MCF 10A (cell line): Measurements from ENCODE around the gene GSTA5. TPM values are rescaled to one million over a fixed set of nuclear protein-coding genes. Genes with fewer than 3 reads are reported as not detected.

Experiments used
- BruUV-seq: library from RNA; stranded (reverse); fragments of 400-500 nt; replicated peaks from 2 replicates; lab custom pipeline; 2021; lab: Mats Ljungman, UMichigan
- CTCF ChIA-PET: fragments of 300-600 bp; sonication (Branson Sonifier 250); formaldehyde crosslinking; extraction: SDS; loops from one replicate; lab custom pipeline; 2021; ENCODE audit warnings: antibody characterized with exemption, inconsistent platforms; lab: Yijun Ruan, JAX
- POLR2A ChIA-PET: fragments of 300-600, 350-650 bp; sonication (Branson Sonifier 250); formaldehyde crosslinking; extraction: SDS; loops from one replicate; lab custom pipeline; 2020; ENCODE audit warnings: antibody characterized with exemption, inconsistent platforms; lab: Yijun Ruan, JAX
- DNase-seq: peaks from one replicate; pipeline ENCODE4 v3.0.0-alpha.2; 2018; ENCODE audit not compliant: unreplicated experiment
- H3K27ac Mint-ChIP-seq: one replicate; pipeline ENCODE4 v1.8.0; 2022; ENCODE audit warnings: mild to moderate bottlenecking, low read depth, mixed read lengths; ENCODE audit not compliant: unreplicated experiment
- H3K27me3 Mint-ChIP-seq: one replicate; pipeline ENCODE4 v1.8.0; 2022; ENCODE audit warnings: mixed read lengths; ENCODE audit not compliant: insufficient read depth, unreplicated experiment
- H3K36me3 Mint-ChIP-seq: one replicate; pipeline ENCODE4 v1.8.0; 2022; ENCODE audit warnings: mild to moderate bottlenecking, moderate library complexity, mixed read lengths; ENCODE audit not compliant: insufficient read depth, unreplicated experiment
- H3K4me1 Mint-ChIP-seq: one replicate; pipeline ENCODE4 v1.8.0; 2022; ENCODE audit warnings: mixed read lengths; ENCODE audit not compliant: insufficient read depth, unreplicated experiment
- H3K4me3 Mint-ChIP-seq: one replicate; pipeline ENCODE4 v1.8.0; 2022; ENCODE audit warnings: mild to moderate bottlenecking, moderate library complexity, mixed read lengths; ENCODE audit not compliant: unreplicated experiment
- H3K9me3 Mint-ChIP-seq: one replicate; pipeline ENCODE4 v1.8.0; 2022; ENCODE audit warnings: mixed read lengths; ENCODE audit not compliant: unreplicated experiment
- intact Hi-C: fragments of 100-400 bp; cut with micrococcal nuclease; formaldehyde crosslinking; loops from 2 replicates; pipeline ENCODE4 v1.14.1; 2022
- total RNA-seq: library from RNA; stranded (reverse); gene quantifications from 2 replicates; pipeline ENCODE4 v1.2.3, GENCODE V29; 2022
- TF ChIP-seq, protein P1 (sequence below): fragments of 200-600 bp; IDR thresholded peaks from one replicate; pipeline ENCODE4 v1.8.0; 2022; ENCODE audit warnings: antibody characterized with exemption, mild to moderate bottlenecking; ENCODE audit not compliant: unreplicated experiment

Gene GSTA5
- total RNA-seq, 1 experiment from 2014 or later: not detected

DNA sequence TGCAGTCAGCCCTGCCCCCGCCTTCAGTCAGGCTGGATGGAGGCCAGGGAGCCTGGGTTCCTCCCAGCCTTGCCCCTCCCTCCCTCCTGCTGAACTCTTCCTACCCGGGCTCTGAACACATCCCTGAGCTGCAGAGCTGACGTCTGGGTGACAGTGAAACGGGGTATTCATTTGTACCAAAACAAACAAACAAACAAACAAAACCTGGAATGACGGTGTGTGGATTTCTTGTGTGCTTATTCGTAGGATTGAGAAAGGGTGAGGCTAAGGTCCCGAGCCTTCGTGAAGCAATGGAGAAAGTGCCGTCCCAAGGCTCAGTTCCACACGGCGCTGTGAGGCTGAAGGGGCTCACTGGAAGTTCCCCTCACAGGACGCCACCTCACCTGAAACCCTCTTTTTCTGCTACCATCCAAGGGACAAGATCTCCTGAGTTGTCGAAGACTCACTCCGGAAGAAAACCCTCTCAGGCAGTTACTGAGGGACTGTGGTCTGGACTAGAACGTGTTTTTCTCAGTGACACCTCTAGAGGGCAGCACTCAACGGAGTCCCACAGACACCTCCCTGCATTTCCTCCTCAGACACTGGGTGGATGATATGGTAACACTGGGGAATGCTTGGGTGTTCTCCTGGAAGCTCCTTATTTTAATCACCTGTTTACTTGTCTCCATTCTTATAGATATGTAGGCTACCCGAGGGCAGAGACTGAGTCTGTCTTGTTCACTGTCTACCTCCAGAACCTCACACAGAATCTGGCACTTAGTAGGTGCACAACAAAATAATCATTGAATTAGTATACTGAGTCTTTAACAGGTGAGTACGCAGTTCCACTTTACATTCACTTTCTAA is 41.6 kb upstream of the GSTA5 start:
- Mint-ChIP-seq H3K9me3 (no peaks in the 10 kb centered on the region), H3K27me3 (peaks cover 21% of the 10 kb centered on the region), H3K36me3 (no peaks in the 10 kb centered on the region), H3K4me1 (peaks cover 6% of the 10 kb centered on the region), H3K4me3 (peak overlapping the region; percentile 78), H3K27ac (no peak overlapping the region)
- ChIA-PET POLR2A (interaction anchor here (0.6 to 2.3 kb wide), 4 partner anchors 10 to 166 kb away, joined by 3 to 15 read pairs (median 4); partner anchors contain the start of gene GSTA4), CTCF (interaction anchor here (0.6 to 2.2 kb wide), 15 partner anchors 12 to 437 kb away, joined by 3 to 28 read pairs (median 3); partner anchors contain the start of gene GSTA4)
- TF ChIP-seq, protein P1, sequence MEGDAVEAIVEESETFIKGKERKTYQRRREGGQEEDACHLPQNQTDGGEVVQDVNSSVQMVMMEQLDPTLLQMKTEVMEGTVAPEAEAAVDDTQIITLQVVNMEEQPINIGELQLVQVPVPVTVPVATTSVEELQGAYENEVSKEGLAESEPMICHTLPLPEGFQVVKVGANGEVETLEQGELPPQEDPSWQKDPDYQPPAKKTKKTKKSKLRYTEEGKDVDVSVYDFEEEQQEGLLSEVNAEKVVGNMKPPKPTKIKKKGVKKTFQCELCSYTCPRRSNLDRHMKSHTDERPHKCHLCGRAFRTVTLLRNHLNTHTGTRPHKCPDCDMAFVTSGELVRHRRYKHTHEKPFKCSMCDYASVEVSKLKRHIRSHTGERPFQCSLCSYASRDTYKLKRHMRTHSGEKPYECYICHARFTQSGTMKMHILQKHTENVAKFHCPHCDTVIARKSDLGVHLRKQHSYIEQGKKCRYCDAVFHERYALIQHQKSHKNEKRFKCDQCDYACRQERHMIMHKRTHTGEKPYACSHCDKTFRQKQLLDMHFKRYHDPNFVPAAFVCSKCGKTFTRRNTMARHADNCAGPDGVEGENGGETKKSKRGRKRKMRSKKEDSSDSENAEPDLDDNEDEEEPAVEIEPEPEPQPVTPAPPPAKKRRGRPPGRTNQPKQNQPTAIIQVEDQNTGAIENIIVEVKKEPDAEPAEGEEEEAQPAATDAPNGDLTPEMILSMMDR: peak; percentile 71
- intact Hi-C loops: loop anchor here (1.0 to 10.0 kb wide), 2 partner anchors 113 to 157 kb away; partner anchors contain the start of gene GSTA4
- DNase-seq: peak; percentile 83
- no TSS peak for BruUV-seq

- Mint-ChIP-seq H3K27me3 (peaks cover 21% of the 10 kb centered on the region), H3K4me3 (peak overlapping the region; percentile 78), H3K36me3 (no peaks in the 10 kb centered on the region), H3K9me3 (no peaks in the 10 kb centered on the region), H3K4me1 (peaks cover 9% of the 10 kb centered on the region), H3K27ac (no peak overlapping the region)
- TF ChIP-seq, protein P1: no peak
- no peak for DNase-seq
- BruUV-seq: no TSS peak
- POLR2A ChIA-PET: interaction anchor here (1.2 to 2.3 kb wide), 3 partner anchors 10 to 113 kb away, joined by 3 to 15 read pairs (median 5); partner anchors contain the start of gene GSTA4
- CTCF ChIA-PET: interaction anchor here (0.6 to 2.2 kb wide), 9 partner anchors 12 to 437 kb away, joined by 3 to 28 read pairs (median 4); partner anchors contain the start of gene GSTA4
- intact Hi-C loops: loop anchor here (10.0 kb wide), 1 partner anchor 157 kb away; no protein-coding TSS in a partner anchor
Measured at GRCh38 chr6:52881662-52881995, 41.0 kb upstream of the GSTA5 start.

DNA sequence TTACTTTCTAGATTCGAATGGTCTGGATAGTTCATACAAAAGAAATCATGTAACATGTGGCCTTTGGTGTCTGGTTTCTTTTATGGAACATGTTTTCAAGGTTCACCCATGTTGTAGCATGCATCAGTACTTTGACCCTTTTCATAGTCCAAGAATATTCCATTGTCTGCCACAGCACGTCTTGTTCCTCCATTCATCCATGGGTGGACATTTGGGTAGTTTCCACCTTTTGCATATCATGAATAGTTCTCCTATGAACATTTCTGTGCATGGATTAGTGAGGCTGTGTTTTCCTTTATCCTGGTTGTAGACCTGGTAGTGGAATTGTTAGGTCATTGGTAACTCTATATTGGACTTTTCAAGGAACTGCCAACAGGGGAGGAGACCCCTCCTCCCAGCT is 37.2 kb upstream of the GSTA5 start:
- DNase-seq: no peak
- H3K4me3 Mint-ChIP-seq: no peak overlapping the region
- no peaks in the 10 kb centered on the region for H3K9me3 Mint-ChIP-seq
- H3K27ac Mint-ChIP-seq: no peak overlapping the region
- ChIA-PET POLR2A (interaction anchor here (1.0 to 2.9 kb wide), 6 partner anchors 41 to 116 kb away, joined by 3 to 23 read pairs (median 4); partner anchors contain the start of gene GSTA4), CTCF (interaction anchor here (0.6 kb wide), 1 partner anchor 153 kb away, joined by 3 read pairs; no protein-coding TSS in a partner anchor)
- intact Hi-C loops: loop anchor here (2.0 kb wide), 1 partner anchor 41 kb away; no protein-coding TSS in a partner anchor
- no TSS peak for BruUV-seq
- no peaks in the 10 kb centered on the region for H3K36me3 Mint-ChIP-seq
- peaks cover 14% of the 10 kb centered on the region for H3K4me1 Mint-ChIP-seq
- peaks cover 43% of the 10 kb centered on the region for H3K27me3 Mint-ChIP-seq
- TF ChIP-seq, protein P1: no peak

- Mint-ChIP-seq H3K27me3 (peaks cover 46% of the 10 kb centered on the region), H3K27ac (no peak overlapping the region), H3K4me3 (no peak overlapping the region), H3K9me3 (no peaks in the 10 kb centered on the region), H3K36me3 (no peaks in the 10 kb centered on the region), H3K4me1 (peaks cover 14% of the 10 kb centered on the region)
- ChIA-PET POLR2A (interaction anchor here (0.9 to 2.9 kb wide), 8 partner anchors 9 to 117 kb away, joined by 3 to 23 read pairs (median 3); partner anchors contain the start of genes GSTA3 and GSTA4), CTCF (interaction anchor here (0.6 to 1.8 kb wide), 3 partner anchors 17 to 152 kb away, joined by 3 to 5 read pairs (median 3); partner anchors contain the start of gene GSTA4)
- no TSS peak for BruUV-seq
- peak; percentile 61 for DNase-seq
- TF ChIP-seq, protein P1: no peak
- intact Hi-C loops: loop anchor here (2.0 kb wide), 1 partner anchor 42 kb away; no protein-coding TSS in a partner anchor
Measured at GRCh38 chr6:52877168-52877567, 36.6 kb upstream of the GSTA5 start.
